ENCODE data around the gene TTLL10. TPM values are rescaled to one million over a fixed set of nuclear protein-coding genes. Genes with fewer than 3 reads are reported as not detected.

The TTLL10 gene
- total RNA-seq: not detected

GRCh38 chr1:1173793-1174415 is at the start of gene TTLL10:
Gene TTLL10 (plus strand): TSS chr1:1173880. CDS start chr1:1179216, 5,336 bp downstream.
- CTCF ChIA-PET: interaction anchor here (1.0 to 1.6 kb wide), 4 partner anchors 13 to 51 kb away, joined by 3 read pairs; no protein-coding TSS in a partner anchor
- peaks cover 24% of the 10 kb centered on the region for H3K4me1 Mint-ChIP-seq
- H3K27ac Mint-ChIP-seq: no peak within 1 kb of the TSS

GRCh38 chr1:1124508-1124785 is 49.2 kb upstream of the TTLL10 start:
- Mint-ChIP-seq H3K27me3 (peaks cover 4% of the 10 kb centered on the region), H3K4me3 (no peak overlapping the region), H3K9me3 (ENCODE audit: low read depth) (no peaks in the 10 kb centered on the region), H3K27ac (no peak overlapping the region), H3K4me1 (peaks cover 7% of the 10 kb centered on the region), H3K36me3 (no peaks in the 10 kb centered on the region)
- DNase-seq: no peak
- CTCF ChIA-PET: interaction anchor here (1.1 to 4.3 kb wide), 3 partner anchors 88 to 167 kb away, joined by 3 to 58 read pairs (median 3); no protein-coding TSS in a partner anchor
- no peak for ATAC-seq

More at GRCh38 chr1:1173793-1174415, at the start of gene TTLL10:
- Mint-ChIP-seq H3K27me3 (peaks cover 29% of the 10 kb centered on the region), H3K4me3 (no peak within 1 kb of the TSS), H3K9me3 (ENCODE audit: low read depth) (no peaks in the 10 kb centered on the region), H3K36me3 (no peaks in the 10 kb centered on the region)
- ATAC-seq: peak; percentile 76
- DNase-seq: peak; percentile 79

- CTCF ChIA-PET: interaction anchor here (1.0 to 1.7 kb wide), 3 partner anchors 49 to 106 kb away, joined by 3 read pairs; partner anchors contain the start of gene TTLL10
- ATAC-seq (no peak), DNase-seq (no peak)
- Mint-ChIP-seq H3K9me3 (ENCODE audit: low read depth) (no peaks in the 10 kb centered on the region), H3K4me1 (peaks cover 7% of the 10 kb centered on the region), H3K36me3 (no peaks in the 10 kb centered on the region), H3K4me3 (no peak overlapping the region), H3K27ac (no peak overlapping the region), H3K27me3 (no peaks in the 10 kb centered on the region)
Measured at GRCh38 chr1:1124786-1125642, 48.7 kb upstream of the TTLL10 start.

- Mint-ChIP-seq H3K4me1 (peaks cover 7% of the 10 kb centered on the region), H3K27me3 (peaks cover 2% of the 10 kb centered on the region), H3K27ac (no peak overlapping the region), H3K9me3 (ENCODE audit: low read depth) (no peaks in the 10 kb centered on the region), H3K4me3 (no peak overlapping the region), H3K36me3 (no peaks in the 10 kb centered on the region)
- DNase-seq (no peak), ATAC-seq (no peak)
- CTCF ChIA-PET: interaction anchor here (0.7 to 2.3 kb wide), 3 partner anchors 39 to 166 kb away, joined by 3 to 9 read pairs (median 3); partner anchors contain the start of gene TTLL10
Measured at GRCh38 chr1:1125945-1126344, 47.7 kb upstream of the TTLL10 start.

GRCh38 chr1:1127551-1128451 is 45.9 kb upstream of the TTLL10 start:
- DNase-seq: no peak
- Mint-ChIP-seq H3K27ac (no peak overlapping the region), H3K4me3 (no peak overlapping the region), H3K4me1 (peaks cover 7% of the 10 kb centered on the region), H3K27me3 (peaks cover 2% of the 10 kb centered on the region), H3K9me3 (ENCODE audit: low read depth) (no peaks in the 10 kb centered on the region), H3K36me3 (no peaks in the 10 kb centered on the region)
- CTCF ChIA-PET: interaction anchor here (2.3 kb wide), 1 partner anchor 164 kb away, joined by 9 read pairs; no protein-coding TSS in a partner anchor
- no peak for ATAC-seq

GRCh38 chr1:1128454-1129139 is 45.1 kb upstream of the TTLL10 start:
- CTCF ChIA-PET: no interaction called here
- DNase-seq: no peak
- H3K4me3 Mint-ChIP-seq: no peak overlapping the region
- peaks cover 2% of the 10 kb centered on the region for H3K27me3 Mint-ChIP-seq
- H3K9me3 Mint-ChIP-seq (ENCODE audit: low read depth): no peaks in the 10 kb centered on the region
- H3K27ac Mint-ChIP-seq: no peak overlapping the region
- H3K4me1 Mint-ChIP-seq: peaks cover 6% of the 10 kb centered on the region
- no peaks in the 10 kb centered on the region for H3K36me3 Mint-ChIP-seq
- no peak for ATAC-seq

GRCh38 chr1:1129381-1129821 is 44.3 kb upstream of the TTLL10 start:
- Mint-ChIP-seq H3K36me3 (no peaks in the 10 kb centered on the region), H3K9me3 (ENCODE audit: low read depth) (no peaks in the 10 kb centered on the region), H3K4me3 (no peak overlapping the region), H3K4me1 (no peaks in the 10 kb centered on the region), H3K27ac (no peak overlapping the region), H3K27me3 (peaks cover 2% of the 10 kb centered on the region)
- CTCF ChIA-PET: interaction anchor here (0.6 to 1.5 kb wide), 3 partner anchors 65 to 143 kb away, joined by 3 to 4 read pairs (median 4); no protein-coding TSS in a partner anchor
- DNase-seq (no peak), ATAC-seq (no peak)

GRCh38 chr1:1130206-1131120 is 43.2 kb upstream of the TTLL10 start:
- Mint-ChIP-seq H3K4me1 (peaks cover 3% of the 10 kb centered on the region), H3K36me3 (no peaks in the 10 kb centered on the region), H3K9me3 (ENCODE audit: low read depth) (no peaks in the 10 kb centered on the region), H3K4me3 (no peak overlapping the region), H3K27me3 (peaks cover 2% of the 10 kb centered on the region), H3K27ac (no peak overlapping the region)
- CTCF ChIA-PET: interaction anchor here (0.6 to 1.5 kb wide), 4 partner anchors 8 to 142 kb away, joined by 3 to 4 read pairs (median 4); no protein-coding TSS in a partner anchor
- ATAC-seq (no peak), DNase-seq (no peak)

GRCh38 chr1:1132042-1132950 is 41.4 kb upstream of the TTLL10 start:
- DNase-seq (no peak), ATAC-seq (no peak)
- CTCF ChIA-PET: interaction anchor here (1.6 kb wide), 1 partner anchor 10 kb away, joined by 4 read pairs; no protein-coding TSS in a partner anchor
- no peak overlapping the region for H3K4me3 Mint-ChIP-seq
- no peaks in the 10 kb centered on the region for H3K9me3 Mint-ChIP-seq (ENCODE audit: low read depth)
- peaks cover 8% of the 10 kb centered on the region for H3K4me1 Mint-ChIP-seq
- peaks cover 2% of the 10 kb centered on the region for H3K27me3 Mint-ChIP-seq
- no peaks in the 10 kb centered on the region for H3K36me3 Mint-ChIP-seq
- H3K27ac Mint-ChIP-seq: no peak overlapping the region

GRCh38 chr1:1132956-1133750 is 40.5 kb upstream of the TTLL10 start:
- DNase-seq (no peak), ATAC-seq (no peak)
- CTCF ChIA-PET: interaction anchor here (1.6 kb wide), 1 partner anchor 11 kb away, joined by 4 read pairs; no protein-coding TSS in a partner anchor
- Mint-ChIP-seq H3K4me1 (peaks cover 14% of the 10 kb centered on the region), H3K27ac (no peak overlapping the region), H3K4me3 (no peak overlapping the region), H3K27me3 (peaks cover 2% of the 10 kb centered on the region), H3K36me3 (no peaks in the 10 kb centered on the region), H3K9me3 (ENCODE audit: low read depth) (no peaks in the 10 kb centered on the region)
